ENCODE measurements around the gene PPP2R5C.
"Not testable (repeated sequence)": the region's sequence is repeated elsewhere in the genome, so short reads cannot be mapped to it uniquely, and the experiment has no call there.

The PPP2R5C gene

GRCh38 chr14:101956179-101956885, 194.8 kb downstream of the PPP2R5C start:
- no peak for DNase-seq

GRCh38 chr14:101957406-101958234, 196.1 kb downstream of the PPP2R5C start:
- no peak for DNase-seq

- DNase-seq = no peak
Measured at GRCh38 chr14:101958418-101959180, 197.1 kb downstream of the PPP2R5C start.

- no peak for DNase-seq
Measured at GRCh38 chr14:101959277-101959676, 197.8 kb downstream of the PPP2R5C start.

- DNase-seq = no peak
Measured at GRCh38 chr14:101960225-101960624, 198.7 kb downstream of the PPP2R5C start.

GRCh38 chr14:101961011-101961721, 199.7 kb downstream of the PPP2R5C start:
- peak in 1 of 2 experiments; percentile 53 for DNase-seq

GRCh38 chr14:101961746-101962502, 200.4 kb downstream of the PPP2R5C start:
- DNase-seq = no peak

- peak in 1 of 2 experiments; percentile 27 for DNase-seq
Measured at GRCh38 chr14:101962503-101962874, 201.0 kb downstream of the PPP2R5C start.

- no peak for DNase-seq
Measured at GRCh38 chr14:101963052-101963451, 201.5 kb downstream of the PPP2R5C start.

GRCh38 chr14:101963656-101964296, 202.3 kb downstream of the PPP2R5C start:
- no peak for DNase-seq

- peak; percentile 86 to 93 for DNase-seq
Measured at GRCh38 chr14:101964297-101965180, 203.0 kb downstream of the PPP2R5C start, which contains the start of gene DYNC1H1. TSS of gene DYNC1H1 (plus strand) at chr14:101964573. CDS start at chr14:101964692, 119 bp downstream.

- DNase-seq = peak in 1 of 2 experiments; percentile 37
Measured at GRCh38 chr14:101965181-101965544, 203.7 kb downstream of the PPP2R5C start.

GRCh38 chr14:101965770-101966722, 204.5 kb downstream of the PPP2R5C start:
- DNase-seq = no peak

- DNase-seq = no peak
Measured at GRCh38 chr14:101966742-101967141, 205.2 kb downstream of the PPP2R5C start.

GRCh38 chr14:101968186-101968585, 206.7 kb downstream of the PPP2R5C start:
- no peak for DNase-seq

- no peak for DNase-seq
Measured at GRCh38 chr14:101969481-101969880, 208.0 kb downstream of the PPP2R5C start.

GRCh38 chr14:101970830-101971400, 209.4 kb downstream of the PPP2R5C start:
- no peak for DNase-seq

- DNase-seq = not testable (repeated sequence)
Measured at GRCh38 chr14:101971458-101971857, 209.9 kb downstream of the PPP2R5C start.
